Parietal lobe (tissue), 2 donors: ENCODE measurements around the gene STAG1. TPM values are rescaled to one million over a fixed set of nuclear protein-coding genes. Genes with fewer than 3 reads are reported as not detected.

Source experiments
- small RNA-seq: library from RNA; depleted of rRNA; stranded (forward); fragments of <200 nt; gene quantifications from one replicate; pipeline ENCODE3, GENCODE V24; 2014; ENCODE audit warnings: low replicate concordance
- total RNA-seq: library from RNA; depleted of rRNA; stranded (reverse); fragments of >200 nt; gene quantifications from one replicate; pipeline ENCODE4 v1.2.3, GENCODE V29; 2014

STAG1 gene
- total RNA-seq, result 107 TPM

DNA sequence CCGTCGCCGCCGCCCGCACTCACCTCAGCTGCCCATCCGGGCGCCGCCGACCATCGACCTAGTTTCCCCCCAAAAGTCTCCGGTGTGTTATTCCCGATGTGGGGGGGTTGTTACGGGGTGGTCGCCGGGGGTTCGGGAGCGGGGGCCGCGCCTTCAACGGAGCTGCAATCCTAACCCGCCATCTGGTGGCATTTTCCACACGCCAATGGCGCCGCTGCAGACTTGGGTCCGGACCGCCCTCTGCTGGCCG is at the start of gene STAG1:
Gene STAG1, minus strand, starts transcription at position 207 of the 250 bp plus-strand sequence. CDS start 121,480 bp downstream, outside the sequence.

Small RNA genes within 50 kb of the gene (small RNA-seq; reads per million reads assigned to genes)
- gene RNU6-1284P (not detected), gene RNU6-789P (not detected)

Other genes with a start within 250 kb of the STAG1 start
- 14.4 TPM for gene SLC35G2, start 66.7 kb upstream of the STAG1 start, total RNA-seq
- 25.0 TPM for gene NCK1, start 109.8 kb upstream of the STAG1 start, total RNA-seq
- 1.3 TPM for gene IL20RB, start 205.6 kb upstream of the STAG1 start, total RNA-seq